Endothelial cell of umbilical vein (primary cell): Measurements from ENCODE around the gene TCN1. TPM values are rescaled to one million over a fixed set of nuclear protein-coding genes. Genes with fewer than 3 reads are reported as not detected.

Experiments
- BruUV-seq: library from RNA; stranded (reverse); fragments of 400-500 nt; replicated peaks from 2 replicates; lab custom pipeline; 2021; lab: Mats Ljungman, UMichigan
- CTCF ChIA-PET: fragments of 300-600, 350-600 bp; sonication (Branson Sonifier 250); formaldehyde crosslinking; loops from one replicate; lab custom pipeline; 2021; ENCODE audit warnings: antibody characterized with exemption, inconsistent platforms; lab: Charles Lee
- POLR2A ChIA-PET: fragments of 300-600, 350-600 bp; sonication (Branson Sonifier 250); formaldehyde crosslinking; loops from one replicate; lab custom pipeline; 2021; ENCODE audit warnings: antibody characterized with exemption, inconsistent platforms; lab: Charles Lee
- DNase-seq: peaks from one replicate; pipeline ENCODE4 v3.0.0-alpha.2; 2011; ENCODE audit warnings: low read depth, low spot score
- FAIRE-seq: peaks from 2 replicates; lab custom pipeline; 2011; peaks lifted over from hg19 to GRCh38; lab: Jason Lieb, UNC
- H2AFZ ChIP-seq: 2 replicates; pipeline ENCODE4 v1.6.0; 2012; ENCODE audit warnings: low read depth, low read length, control low read depth, inconsistent platforms
- H3K27ac ChIP-seq: 2 replicates; pipeline ENCODE4 v1.5.1; 2011; ENCODE audit warnings: low read depth, mild to moderate bottlenecking, control low read depth, low read length, moderate library complexity; ENCODE audit not compliant: insufficient read depth
- H3K27me3 ChIP-seq, 2 experiments: 2 replicates each; pipeline versions ENCODE4 v1.6.0 to v1.6.1; 2011; ENCODE audit warnings: low read length in 2 of 2, mixed read lengths in 1 of 2; ENCODE audit not compliant: control insufficient read depth in 2 of 2, insufficient read depth in 2 of 2
- H3K36me3 ChIP-seq, 2 experiments: 2 replicates in 1 of 2; 3 replicates in 1 of 2; pipeline ENCODE4 v1.5.1; 2011; ENCODE audit warnings: low read length in 2 of 2, mild to moderate bottlenecking in 1 of 2, moderate library complexity in 1 of 2; ENCODE audit not compliant: control insufficient read depth in 2 of 2, insufficient read depth in 2 of 2; ENCODE audit errors: extremely low read depth in 1 of 2
- H3K4me1 ChIP-seq: 3 replicates; pipeline ENCODE4 v1.5.1; 2011; ENCODE audit warnings: mild to moderate bottlenecking, low read length; ENCODE audit not compliant: control insufficient read depth, insufficient read depth; ENCODE audit errors: extremely low read depth
- H3K4me2 ChIP-seq: 2 replicates; pipeline ENCODE4 v1.6.1; 2011; ENCODE audit warnings: low read length, control low read depth, mixed read lengths; ENCODE audit not compliant: insufficient read depth
- H3K4me3 ChIP-seq, 3 experiments: fragments of 200-600 bp in 1 of 3; sonication (generic), shearing (Covaris generic) in 1 of 3; replicated peaks in 1 of 3; 2 replicates each; pipeline ENCODE4 v1.5.1; 2011 to 2016; ENCODE audit warnings: control low read depth in 3 of 3, low read length in 3 of 3, mild to moderate bottlenecking in 2 of 3, inconsistent platforms in 1 of 3, low read depth in 1 of 3, moderate library complexity in 1 of 3; ENCODE audit not compliant: insufficient read depth in 1 of 3
- H3K79me2 ChIP-seq: 2 replicates; pipeline ENCODE4 v1.6.0; 2012; ENCODE audit warnings: low read length, inconsistent platforms; ENCODE audit not compliant: control insufficient read depth, insufficient read depth
- H3K9ac ChIP-seq: replicated peaks from 2 replicates; pipeline ENCODE3; 2011; ENCODE audit warnings: low read length, control low read depth; ENCODE audit not compliant: insufficient read depth; ENCODE audit errors: extremely low read depth
- H3K9me1 ChIP-seq: replicated peaks from 3 replicates; pipeline ENCODE4 v1.6.0; 2011; ENCODE audit warnings: mild to moderate bottlenecking, low read length; ENCODE audit not compliant: control insufficient read depth, insufficient read depth; ENCODE audit errors: extremely low read depth
- H3K9me3 ChIP-seq: replicated peaks from 2 replicates; pipeline ENCODE4 v1.5.1; 2012; ENCODE audit warnings: low read length, inconsistent platforms; ENCODE audit not compliant: control insufficient read depth, insufficient read depth
- H4K20me1 ChIP-seq: replicated peaks from 2 replicates; pipeline ENCODE3; 2011; ENCODE audit warnings: mild to moderate bottlenecking, low read length; ENCODE audit not compliant: control insufficient read depth, insufficient read depth; ENCODE audit errors: extremely low read depth
- EZH2 ChIP-seq: IDR thresholded peaks from 2 replicates; pipeline ENCODE4 v1.6.1; 2012; ENCODE audit warnings: borderline replicate concordance, low read depth, mild to moderate bottlenecking, moderate library complexity, low read length, inconsistent platforms; ENCODE audit not compliant: severe bottlenecking
- FOS ChIP-seq: IDR thresholded peaks from 2 replicates; pipeline ENCODE4 v1.6.1; 2011; ENCODE audit warnings: mild to moderate bottlenecking, low read length, moderate library complexity, borderline replicate concordance; ENCODE audit not compliant: insufficient read depth
- GATA2 ChIP-seq: IDR thresholded peaks from 2 replicates; pipeline ENCODE4 v1.7.0; 2011; ENCODE audit warnings: low read depth, mild to moderate bottlenecking, moderate library complexity, mixed read lengths, low read length; ENCODE audit not compliant: insufficient read length, insufficient read depth
- JUN ChIP-seq: IDR thresholded peaks from 2 replicates; pipeline ENCODE4 v1.6.1; 2011; ENCODE audit warnings: borderline replicate concordance, low read depth; ENCODE audit not compliant: insufficient read length, insufficient read depth
- MAX ChIP-seq: IDR thresholded peaks from 2 replicates; pipeline ENCODE4 v1.6.1; 2011; ENCODE audit not compliant: insufficient read depth, insufficient read length
- MYC ChIP-seq: IDR thresholded peaks from one replicate; pipeline ENCODE4 v1.6.1; 2011; ENCODE audit warnings: mild to moderate bottlenecking, low read depth, low read length
- POLR2A ChIP-seq: IDR thresholded peaks from 2 replicates; pipeline ENCODE4 v1.6.1; 2012; ENCODE audit warnings: low read depth, mild to moderate bottlenecking, control low read depth, low read length
- POLR2AphosphoS5 ChIP-seq: IDR thresholded peaks from 2 replicates; pipeline ENCODE4 v1.6.1; 2012; ENCODE audit warnings: low read depth, mild to moderate bottlenecking, control low read depth, low read length, moderate library complexity; ENCODE audit not compliant: insufficient read depth
- dilution Hi-C: fragments of 300-500 bp; cut with MboI; formaldehyde crosslinking; loops from one replicate; pipeline ENCODE4 v1.15.0; 2019; ENCODE audit warnings: low sequenced_read_pairs; ENCODE audit not compliant: extremely low pct_ligation_motif_present
- intact Hi-C: fragments of 100-400 bp; cut with micrococcal nuclease; formaldehyde crosslinking; loops from one replicate; pipeline ENCODE4 v1.10.0; 2022
- polyA plus RNA-seq, 4 experiments: library from polyadenylated mRNA; depleted of rRNA in 3 of 4; stranded (reverse) in 3 of 4; unstranded in 1 of 4; fragments of >200 nt; gene quantifications; 2 replicates each; pipeline versions ENCODE4 v1.2.1 to v1.2.3, GENCODE V29; 2011 to 2012; ENCODE audit warnings: missing spikeins in 1 of 4
- total RNA-seq: library from RNA; stranded (reverse); gene quantifications from 2 replicates; pipeline ENCODE4 v1.2.3, GENCODE V29; 2021
- TF ChIP-seq, protein P1 (sequence below), 2 donors: IDR thresholded peaks; 1 replicate in 1 of 2; 2 replicates in 1 of 2; pipeline ENCODE4 v1.5.1; 2011; ENCODE audit warnings: low read length in 2 of 2, mild to moderate bottlenecking in 2 of 2, moderate library complexity in 2 of 2, control low read depth in 1 of 2, inconsistent platforms in 1 of 2, low read depth in 1 of 2; ENCODE audit not compliant: insufficient read depth in 1 of 2; ENCODE audit errors: extremely low read depth in 1 of 2

TCN1 gene
- total and polyA plus RNA-seq, 2 donors (not counting 3 experiments of a cell fraction or from before 2014, with no cell fraction given): not detected

GRCh38 chr11:59877784-59878183 is 11.5 kb upstream of the TCN1 start:
- dilution Hi-C loops (no loop called here), intact Hi-C loops (no loop called here)
- no peak for TF ChIP-seq JUN
- TF ChIP-seq MYC: no peak
- no peak for TF ChIP-seq POLR2AphosphoS5
- TF ChIP-seq, protein P1, sequence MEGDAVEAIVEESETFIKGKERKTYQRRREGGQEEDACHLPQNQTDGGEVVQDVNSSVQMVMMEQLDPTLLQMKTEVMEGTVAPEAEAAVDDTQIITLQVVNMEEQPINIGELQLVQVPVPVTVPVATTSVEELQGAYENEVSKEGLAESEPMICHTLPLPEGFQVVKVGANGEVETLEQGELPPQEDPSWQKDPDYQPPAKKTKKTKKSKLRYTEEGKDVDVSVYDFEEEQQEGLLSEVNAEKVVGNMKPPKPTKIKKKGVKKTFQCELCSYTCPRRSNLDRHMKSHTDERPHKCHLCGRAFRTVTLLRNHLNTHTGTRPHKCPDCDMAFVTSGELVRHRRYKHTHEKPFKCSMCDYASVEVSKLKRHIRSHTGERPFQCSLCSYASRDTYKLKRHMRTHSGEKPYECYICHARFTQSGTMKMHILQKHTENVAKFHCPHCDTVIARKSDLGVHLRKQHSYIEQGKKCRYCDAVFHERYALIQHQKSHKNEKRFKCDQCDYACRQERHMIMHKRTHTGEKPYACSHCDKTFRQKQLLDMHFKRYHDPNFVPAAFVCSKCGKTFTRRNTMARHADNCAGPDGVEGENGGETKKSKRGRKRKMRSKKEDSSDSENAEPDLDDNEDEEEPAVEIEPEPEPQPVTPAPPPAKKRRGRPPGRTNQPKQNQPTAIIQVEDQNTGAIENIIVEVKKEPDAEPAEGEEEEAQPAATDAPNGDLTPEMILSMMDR (IDR thresholded peaks at IDR 0.05; ENCODE audit: extremely low read depth in 1 of 2, insufficient read depth in 1 of 2, low read depth in 1 of 2, low read length in 2 of 2): no peak
- no peak for DNase-seq
- Histone ChIP-seq H3K36me3 (no peaks in the 10 kb centered on the region), H2AFZ (no peak overlapping the region), H3K9me1 (peaks cover 2% of the 10 kb centered on the region), H3K4me2 (no peak overlapping the region), H3K9ac (no peak overlapping the region), H3K79me2 (no peaks in the 10 kb centered on the region), H3K4me3 (no peak overlapping the region), H3K4me1 (no peaks in the 10 kb centered on the region), H3K9me3 (no peaks in the 10 kb centered on the region), H3K27ac (no peak overlapping the region), H4K20me1 (no peaks in the 10 kb centered on the region), H3K27me3 (no peaks in the 10 kb centered on the region)
- ChIA-PET CTCF (no interaction called here), POLR2A (no interaction called here)
- BruUV-seq: no TSS peak
- FAIRE-seq: peak; percentile 40

DNA sequence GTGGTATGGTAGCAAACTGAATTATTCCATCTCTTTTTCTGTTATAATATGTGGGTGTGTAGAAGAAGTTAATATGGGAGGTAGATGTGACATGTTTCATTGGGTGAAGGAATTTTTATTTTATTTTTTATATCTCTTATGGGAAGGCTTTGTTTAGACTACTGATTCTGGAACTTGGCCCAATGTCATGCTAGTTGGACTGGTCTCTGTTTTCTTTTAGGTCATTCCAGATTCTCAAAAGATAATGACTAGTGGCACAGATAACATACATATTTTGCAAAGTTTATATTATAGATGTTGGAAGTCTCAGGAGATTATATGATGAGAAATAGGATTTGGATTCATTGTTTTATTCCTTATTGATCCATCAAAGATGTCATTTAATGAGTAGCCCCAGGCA is 11.0 kb upstream of the TCN1 start:
- no peak overlapping the region for H2AFZ ChIP-seq
- no peaks in the 10 kb centered on the region for H3K4me1 ChIP-seq
- no peaks in the 10 kb centered on the region for H3K27me3 ChIP-seq
- dilution Hi-C loops: no loop called here
- H3K9ac ChIP-seq: no peak overlapping the region
- ChIA-PET CTCF (no interaction called here), POLR2A (no interaction called here)
- H3K4me2 ChIP-seq: no peak overlapping the region
- H3K36me3 ChIP-seq: no peaks in the 10 kb centered on the region
- intact Hi-C loops: no loop called here
- DNase-seq (no peak), FAIRE-seq (no peak)
- no peaks in the 10 kb centered on the region for H3K9me3 ChIP-seq
- TF ChIP-seq EZH2: no peak
- no peak for TF ChIP-seq POLR2AphosphoS5
- no peak for TF ChIP-seq JUN
- no peak for TF ChIP-seq POLR2A
- TF ChIP-seq MAX: no peak
- TF ChIP-seq FOS: no peak
- TF ChIP-seq, protein P1 (IDR thresholded peaks at IDR 0.05; ENCODE audit: extremely low read depth in 1 of 2, insufficient read depth in 1 of 2, low read depth in 1 of 2, low read length in 2 of 2): no peak
- TF ChIP-seq MYC: no peak
- no peak for TF ChIP-seq GATA2
- no peak overlapping the region for H3K27ac ChIP-seq
- no peaks in the 10 kb centered on the region for H3K79me2 ChIP-seq
- BruUV-seq: no TSS peak
- H4K20me1 ChIP-seq: no peaks in the 10 kb centered on the region
- H3K9me1 ChIP-seq: peaks cover 2% of the 10 kb centered on the region
- H3K4me3 ChIP-seq: no peak overlapping the region
